ENCODE results near the gene NSUN3.

The NSUN3 gene

DNA sequence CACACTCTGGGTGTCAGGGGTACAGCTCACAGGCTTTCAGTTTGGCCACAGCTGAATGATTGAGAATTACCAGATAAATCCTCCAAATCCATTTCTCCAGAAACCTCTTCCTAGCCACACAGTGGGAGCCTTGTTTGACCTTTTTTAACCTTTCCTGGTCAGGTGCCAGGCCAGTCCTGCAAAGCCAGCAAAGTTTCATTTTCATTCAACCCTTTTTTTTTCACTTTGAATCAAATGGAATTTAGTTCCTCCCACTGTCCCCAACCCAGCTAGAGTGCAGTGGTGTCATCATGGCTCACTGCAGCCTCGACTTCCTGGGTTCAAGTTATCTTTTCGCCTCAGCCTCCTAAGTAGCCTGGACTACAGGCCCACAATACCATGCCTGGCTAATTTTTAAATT lies 67.8 kb downstream of the NSUN3 start:
- no peak for DNase-seq

DNA sequence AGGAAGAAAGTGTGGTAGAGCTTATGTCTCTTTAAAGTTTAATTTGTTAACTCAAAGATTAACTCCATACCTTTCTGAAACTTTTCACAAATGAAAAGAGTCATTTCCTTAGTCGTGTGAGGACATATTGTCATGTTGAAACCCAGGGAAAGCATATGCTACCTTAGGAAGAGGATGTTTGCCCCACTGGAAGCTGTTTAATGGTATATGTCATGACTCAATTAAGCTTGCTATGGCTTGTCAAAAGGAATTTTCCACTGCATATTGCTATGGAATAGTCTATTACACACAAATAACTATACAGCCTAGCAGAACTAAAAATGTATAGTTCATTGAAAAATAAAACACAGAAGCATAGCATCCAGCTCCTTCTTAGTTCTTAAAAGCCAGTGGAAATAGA lies 69.9 kb downstream of the NSUN3 start:
- no peak for DNase-seq

DNA sequence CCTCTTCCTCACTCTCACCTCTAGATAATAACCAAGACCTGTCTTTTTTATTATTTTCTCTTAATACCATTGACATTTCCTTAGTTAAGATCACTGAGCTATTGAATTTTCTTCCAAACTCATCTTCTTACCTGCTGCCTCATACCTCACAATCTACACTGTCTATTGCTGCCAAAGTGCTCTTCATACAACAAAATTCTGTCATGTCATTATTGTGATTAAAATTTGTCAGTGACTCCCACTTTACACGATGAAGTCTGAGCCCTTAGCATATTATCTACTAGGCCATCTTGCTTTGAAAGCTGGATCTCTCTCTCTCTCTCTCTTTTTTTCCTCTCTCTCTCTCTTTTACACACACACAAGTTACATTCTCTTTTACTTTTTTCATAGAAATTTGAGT lies 73.3 kb downstream of the NSUN3 start:
- DNase-seq = no peak

DNA sequence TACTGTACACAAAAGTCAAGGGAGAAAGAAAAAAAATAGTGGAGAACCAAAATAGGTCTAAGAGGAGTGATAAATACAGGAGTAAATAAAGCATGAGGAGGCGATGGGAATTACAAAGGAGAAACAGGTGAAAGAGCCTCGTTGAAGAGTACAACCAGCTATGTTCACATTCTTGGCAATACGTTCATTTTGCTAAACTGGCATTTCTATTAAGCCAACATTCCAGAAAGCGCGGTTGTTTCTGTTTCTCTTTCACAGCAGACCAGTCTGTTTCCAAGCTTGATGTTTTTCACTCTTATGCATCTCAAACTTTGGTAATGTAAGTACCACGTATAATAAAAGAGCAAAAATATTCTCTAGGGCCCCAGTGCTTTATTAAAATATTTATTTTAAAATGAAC lies 74.5 kb downstream of the NSUN3 start:
- no peak for DNase-seq

DNA sequence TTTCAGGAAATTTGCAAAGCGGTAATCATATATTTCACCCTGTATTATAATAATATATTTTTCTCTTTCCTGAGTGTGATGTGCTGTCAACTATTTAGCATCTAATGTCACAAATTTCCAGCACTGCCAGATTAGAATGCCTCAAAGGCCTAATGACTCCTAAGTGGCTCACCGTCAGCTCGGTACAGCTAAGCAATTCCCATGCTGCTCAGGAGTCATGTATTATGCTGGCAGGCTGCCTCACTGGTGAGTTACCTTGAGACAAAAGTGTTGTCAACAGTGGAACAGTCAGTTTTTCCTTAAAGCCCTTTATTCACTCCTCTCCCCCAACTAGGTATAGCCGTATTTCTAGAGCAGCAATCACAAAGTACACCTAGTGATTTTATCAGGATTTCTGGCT lies 83.6 kb downstream of the NSUN3 start:
- DNase-seq = no peak

DNA sequence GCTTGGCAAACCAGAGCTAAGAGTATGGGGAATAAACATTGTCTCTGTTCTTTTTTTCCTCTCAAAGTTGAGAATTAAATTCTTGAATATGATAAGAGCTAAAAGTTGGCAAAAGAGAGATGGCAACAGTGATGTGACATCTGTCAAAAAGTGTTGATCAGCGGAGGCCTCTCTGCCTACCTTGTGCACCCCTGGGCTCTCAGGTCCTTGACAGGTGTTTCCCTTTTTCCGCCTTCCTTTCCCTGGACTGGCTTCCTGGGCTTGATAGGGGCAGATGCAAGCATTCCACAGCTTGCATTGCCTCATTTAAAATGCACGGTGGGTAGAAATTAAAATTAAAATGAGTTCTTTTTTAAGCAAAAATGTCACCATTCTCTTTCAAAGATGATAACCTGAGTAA lies 84.2 kb downstream of the NSUN3 start:
- no peak for DNase-seq

DNA sequence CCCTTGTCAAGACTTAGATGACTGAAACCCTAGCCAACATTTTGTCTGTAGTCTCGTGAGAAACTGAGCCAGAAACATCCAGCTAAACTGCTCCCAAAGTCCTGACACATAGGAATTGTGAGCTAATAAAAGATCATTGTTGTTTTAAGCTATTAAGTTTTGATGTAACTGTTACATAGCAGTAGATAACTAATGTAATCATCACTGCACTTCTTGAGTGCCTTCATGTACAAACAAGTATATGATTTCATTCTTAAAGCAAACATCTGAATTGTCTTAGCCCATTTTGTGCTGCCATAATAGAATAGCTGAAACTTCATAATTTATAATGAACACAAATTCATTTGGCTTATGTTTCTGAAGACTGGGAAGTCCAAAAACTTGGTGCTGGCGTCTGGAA lies 87.3 kb downstream of the NSUN3 start:
- DNase-seq = no peak

GRCh38 chr3:94156626-94157025 lies 93.8 kb downstream of the NSUN3 start:
- DNase-seq = no peak

DNA sequence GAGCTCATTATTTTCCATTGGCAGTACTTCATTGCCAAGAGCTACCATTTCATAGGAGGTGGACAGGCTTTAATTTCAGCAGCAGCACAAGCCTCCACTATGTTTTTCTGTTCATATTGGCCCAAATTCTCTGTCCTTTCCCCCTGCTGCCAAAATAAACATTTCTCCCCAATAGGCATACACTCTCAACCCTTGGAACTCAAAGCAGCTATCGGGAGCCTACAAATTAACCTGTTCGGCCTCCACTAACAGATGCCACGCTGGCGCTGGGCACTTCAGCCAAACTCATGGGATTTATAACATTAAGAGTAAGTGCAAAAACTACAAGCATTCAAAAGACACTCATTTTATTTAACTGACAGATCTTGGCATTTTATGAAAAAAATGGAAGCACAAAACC lies 95.7 kb downstream of the NSUN3 start:
- DNase-seq = no peak

- no peak for DNase-seq
These were observed 96.4 kb downstream of the NSUN3 start for GRCh38 chr3:94159062-94159828.

GRCh38 chr3:94162700-94163099 lies 99.8 kb downstream of the NSUN3 start:
- no peak for DNase-seq

DNA sequence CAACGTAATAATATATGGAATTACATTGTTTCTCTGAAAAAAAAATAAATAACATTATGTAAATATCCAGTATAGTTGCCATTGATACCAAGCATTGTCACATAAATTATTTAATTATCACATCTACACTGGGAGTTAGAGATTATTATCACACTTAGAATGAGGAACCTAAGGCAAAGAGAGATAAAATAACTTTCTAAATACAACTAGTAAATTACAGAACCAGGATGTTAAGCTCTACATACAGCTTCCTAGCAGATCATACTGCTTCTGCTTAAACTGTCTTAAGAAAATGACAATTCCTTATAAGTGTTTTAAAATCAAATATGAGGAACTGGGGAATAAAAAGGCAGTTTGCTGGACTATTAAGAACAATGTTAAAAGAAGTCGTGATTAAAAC lies 104.5 kb downstream of the NSUN3 start:
- DNase-seq = no peak

- DNase-seq = no peak
These were observed 104.9 kb downstream of the NSUN3 start for GRCh38 chr3:94167796-94168195.

- no peak for DNase-seq
These were observed 109.1 kb downstream of the NSUN3 start for GRCh38 chr3:94171954-94172353.

GRCh38 chr3:94172695-94173310 lies 109.9 kb downstream of the NSUN3 start:
- DNase-seq = no peak

DNA sequence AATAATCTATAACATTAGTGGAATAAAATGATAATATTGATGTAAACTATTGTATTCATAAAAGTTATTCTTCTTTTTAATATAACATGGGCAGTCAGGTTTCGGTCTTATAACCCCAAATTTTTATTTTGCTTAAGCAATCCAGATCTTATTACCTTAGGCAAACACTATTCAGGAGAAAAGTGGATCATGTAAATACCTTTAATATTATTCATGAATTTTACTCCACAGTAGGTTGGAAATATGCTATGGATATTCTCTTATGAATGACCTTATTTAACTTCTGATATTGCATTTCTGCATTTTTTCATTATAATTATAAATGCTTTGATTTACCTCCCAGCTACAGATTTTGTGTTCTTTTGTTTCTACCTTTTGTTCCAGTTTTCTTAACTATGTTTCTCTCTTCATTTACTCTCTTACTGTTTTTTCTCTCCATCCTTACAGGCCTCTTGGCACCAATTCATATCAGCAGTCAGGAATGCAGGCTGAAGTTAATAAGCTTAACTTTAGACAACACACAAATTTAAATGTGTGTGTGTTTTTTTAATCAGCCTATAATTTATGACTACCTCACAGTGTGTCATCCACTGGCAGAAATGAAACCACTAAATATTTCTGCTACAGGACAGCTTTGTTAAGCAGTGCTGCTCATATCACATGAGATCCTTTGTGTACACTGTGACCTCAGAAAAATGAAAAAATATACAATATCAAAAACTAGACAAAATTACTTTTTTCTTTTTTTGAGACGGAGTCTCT lies 111.0 kb downstream of the NSUN3 start:
- no peak for DNase-seq

DNA sequence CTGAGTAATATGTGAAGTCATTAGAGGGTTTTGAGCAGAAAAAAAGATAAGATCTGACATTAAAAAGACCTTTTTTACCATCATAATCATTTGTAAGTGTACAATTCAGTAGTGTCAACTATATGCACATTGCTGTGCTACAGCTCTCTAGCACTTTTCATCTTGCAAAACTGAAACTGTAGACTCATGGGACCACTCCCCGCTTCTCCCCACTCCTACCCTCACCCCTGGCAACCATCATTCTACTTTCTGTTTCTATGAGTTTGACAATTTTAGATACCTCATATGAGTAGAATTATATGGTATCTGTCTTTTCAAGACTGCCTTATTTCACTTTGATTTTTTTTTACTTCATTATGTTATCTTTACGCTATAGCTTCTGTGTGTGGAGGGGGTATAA lies 112.8 kb downstream of the NSUN3 start:
- no peak for DNase-seq

DNA sequence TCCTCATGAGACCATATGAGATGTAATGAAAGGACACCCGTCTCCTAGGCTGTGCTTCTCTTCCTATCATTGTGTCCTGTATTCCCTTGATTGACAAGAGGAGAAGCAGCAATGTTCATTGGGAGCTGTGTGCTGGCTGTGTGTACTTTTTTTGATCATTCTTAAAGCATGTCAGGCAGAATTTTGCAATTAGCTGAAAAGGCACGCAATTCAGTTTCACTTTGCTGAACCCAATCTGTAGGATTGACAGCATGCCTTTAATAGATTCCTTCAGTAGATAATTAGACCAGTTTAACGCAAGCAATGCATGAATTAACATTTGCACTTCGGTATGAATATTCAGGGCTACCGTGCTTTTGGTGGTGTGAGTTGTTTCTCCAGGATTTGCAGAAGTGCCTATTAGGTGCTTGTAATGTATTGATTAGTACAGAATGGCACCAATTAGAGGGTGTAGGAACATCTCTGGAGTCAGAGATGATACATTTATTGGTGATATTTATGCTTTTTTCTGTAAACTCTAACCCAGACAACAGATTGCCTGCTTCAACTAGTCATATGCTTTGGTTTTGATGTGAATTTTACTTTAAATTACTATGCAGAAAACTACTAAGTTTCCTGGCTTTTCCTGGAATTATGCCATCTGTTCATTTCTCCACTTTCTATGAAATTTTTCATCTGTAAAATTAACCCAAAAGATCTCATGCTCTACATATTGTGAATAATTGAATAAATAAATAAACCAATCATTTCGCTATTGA lies 114.3 kb downstream of the NSUN3 start:
- DNase-seq = no peak

Measured in NCI-H187 treated with DMSO at 0.1 percent for 48 hours (cell line).